HepG2 (cell line): ENCODE measurements around the gene CELF2. TPM values are rescaled to one million over a fixed set of nuclear protein-coding genes. Genes with fewer than 3 reads are reported as not detected.

Experiments
- ATAC-seq: fragments of 200-7000 bp; cut with Tn5 transposase; 3 replicates; pipeline ENCODE4 v1.9.1; 2020; ENCODE audit warnings: mild to moderate bottlenecking, moderate library complexity
- BruUV-seq: library from RNA; stranded (reverse); fragments of 400-500 nt; replicated peaks from 2 replicates; lab custom pipeline; 2021; lab: Mats Ljungman, UMichigan
- CTCF ChIA-PET: fragments of 300-600 bp; formaldehyde crosslinking; extraction: SDS; loops from one replicate; lab custom pipeline; 2021; ENCODE audit warnings: low total read pairs, inconsistent platforms, low intra/inter-chr PET ratio; lab: Yijun Ruan, JAX
- POLR2A ChIA-PET: fragments of 350-600 bp; sonication (Branson Sonifier 250); formaldehyde crosslinking; loops from one replicate; lab custom pipeline; 2020; ENCODE audit warnings: antibody characterized with exemption, inconsistent platforms; lab: Yijun Ruan, JAX
- DNase-seq: peaks from one replicate; pipeline ENCODE4 v3.0.0-alpha.2; 2015; ENCODE audit warnings: low spot score
- FAIRE-seq: peaks from 3 replicates; lab custom pipeline; 2011; peaks lifted over from hg19 to GRCh38; lab: Jason Lieb, UNC
- H2AFZ ChIP-seq: one replicate; pipeline ENCODE4 v1.6.1; 2011; ENCODE audit warnings: low read length, inconsistent platforms
- H3K27ac ChIP-seq: fragments of 300-600 bp; 3 replicates; pipeline ENCODE4 v1.8.0; 2011; ENCODE audit warnings: mixed run types, mild to moderate bottlenecking, mixed read lengths, low read length, inconsistent platforms; ENCODE audit not compliant: insufficient read depth; ENCODE audit errors: extremely low read length
- H3K27me3 ChIP-seq, 2 experiments: fragments of 200-600 bp in 1 of 2; 2 replicates in 1 of 2; 3 replicates in 1 of 2; pipeline versions ENCODE4 v1.6.0 to v1.8.0; 2011; ENCODE audit warnings: low read length in 2 of 2, mild to moderate bottlenecking in 2 of 2, moderate library complexity in 2 of 2, inconsistent platforms in 1 of 2; ENCODE audit not compliant: insufficient read depth in 2 of 2, control insufficient read depth in 1 of 2
- H3K36me3 ChIP-seq, 2 experiments: fragments of 200-600 bp in 1 of 2; replicated peaks in 1 of 2; 2 replicates in 1 of 2; 3 replicates in 1 of 2; pipeline versions ENCODE4 v1.5.1 to v1.8.0; 2011; ENCODE audit warnings: low read length in 2 of 2, inconsistent platforms in 1 of 2; ENCODE audit not compliant: insufficient read depth in 2 of 2, control insufficient read depth in 1 of 2
- H3K4me1 ChIP-seq: 2 replicates; pipeline ENCODE4 v1.5.1; 2012; ENCODE audit warnings: low read length, inconsistent platforms; ENCODE audit not compliant: insufficient read depth
- H3K4me2 ChIP-seq: 2 replicates; pipeline ENCODE4 v1.6.0; 2011; ENCODE audit warnings: low read depth, low read length, inconsistent platforms
- H3K4me3 ChIP-seq, 3 experiments: fragments of 200-600 bp in 1 of 3; sonication (generic), shearing (Covaris generic) in 1 of 3; replicated peaks in 1 of 3; 2 replicates each; pipeline ENCODE4 v1.5.1; 2011 to 2016; ENCODE audit warnings: low read length in 3 of 3, inconsistent platforms in 2 of 3, low read depth in 2 of 3, mild to moderate bottlenecking in 2 of 3, control low read depth in 1 of 3, mixed read lengths in 1 of 3; ENCODE audit not compliant: insufficient read depth in 1 of 3
- H3K79me2 ChIP-seq: one replicate; pipeline ENCODE4 v1.6.1; 2011; ENCODE audit warnings: low read length, inconsistent platforms; ENCODE audit not compliant: insufficient read depth
- H3K9ac ChIP-seq: 2 replicates; pipeline ENCODE4 v1.6.0; 2011; ENCODE audit warnings: mild to moderate bottlenecking, low read depth, low read length, inconsistent platforms; ENCODE audit not compliant: insufficient read depth
- H3K9me3 ChIP-seq: 2 replicates; pipeline ENCODE4 v1.5.1; 2012; ENCODE audit warnings: mild to moderate bottlenecking, low read length
- H4K20me1 ChIP-seq: 2 replicates; pipeline ENCODE4 v1.6.0; 2011; ENCODE audit warnings: inconsistent platforms, mild to moderate bottlenecking, low read length, moderate library complexity; ENCODE audit not compliant: insufficient read depth
- AHDC1 ChIP-seq: sonication (generic); formaldehyde crosslinking; IDR thresholded peaks from 2 replicates; pipeline ENCODE4 v1.5.1; 2020; ENCODE audit warnings: mild to moderate bottlenecking, missing genetic modification reagents, borderline replicate concordance
- ATRX ChIP-seq: sonication (generic); formaldehyde crosslinking; IDR thresholded peaks from 2 replicates; pipeline ENCODE4 v1.4.0; 2020; ENCODE audit warnings: missing genetic modification reagents, borderline replicate concordance
- GFI1 ChIP-seq: sonication (generic); formaldehyde crosslinking; IDR thresholded peaks from 2 replicates; pipeline ENCODE4 v1.5.0; 2020; ENCODE audit warnings: missing genetic modification reagents, mild to moderate bottlenecking, borderline replicate concordance
- JDP2 ChIP-seq: sonication (generic); formaldehyde crosslinking; IDR thresholded peaks from 2 replicates; pipeline ENCODE4 v1.8.1; 2022; ENCODE audit warnings: missing genetic modification reagents, borderline replicate concordance
- NR0B2 ChIP-seq: sonication (generic); formaldehyde crosslinking; IDR thresholded peaks from 2 replicates; pipeline ENCODE4 v1.4.0; 2020; ENCODE audit warnings: mild to moderate bottlenecking, missing genetic modification reagents
- POLR2G ChIP-seq: fragments of 200-400 bp; formaldehyde crosslinking; IDR thresholded peaks from 2 replicates; pipeline ENCODE4 v1.6.1; 2018; ENCODE audit warnings: mild to moderate bottlenecking, low read depth, low read length, moderate library complexity
- RNF2 ChIP-seq: fragments of 450-650 bp; conservative IDR thresholded peaks from 2 replicates; pipeline ENCODE4 v1.6.1; 2016; ENCODE audit warnings: low read depth
- TGIF2 ChIP-seq: IDR thresholded peaks from 2 replicates; pipeline ENCODE4 v1.6.1; 2016; ENCODE audit warnings: control low read depth, missing compliant biosample characterization
- TRIM24 ChIP-seq: sonication (generic); formaldehyde crosslinking; IDR thresholded peaks from 2 replicates; pipeline ENCODE4 v1.8.0; 2022; ENCODE audit warnings: mild to moderate bottlenecking, missing genetic modification reagents
- ZBTB33 ChIP-seq: sonication (generic); formaldehyde crosslinking; IDR thresholded peaks from 2 replicates; pipeline ENCODE4 v1.4.0; 2020; ENCODE audit warnings: missing genetic modification reagents
- ZC3H4 ChIP-seq: sonication (generic); formaldehyde crosslinking; IDR thresholded peaks from 2 replicates; pipeline ENCODE4 v1.4.0; 2020; ENCODE audit warnings: missing genetic modification reagents, borderline replicate concordance
- ZNF253 ChIP-seq: sonication (generic); formaldehyde crosslinking; IDR thresholded peaks from 2 replicates; pipeline ENCODE4 v1.8.0; 2022; ENCODE audit warnings: mild to moderate bottlenecking, missing genetic modification reagents, borderline replicate concordance
- ZNF589 ChIP-seq: sonication (generic); formaldehyde crosslinking; conservative IDR thresholded peaks from 2 replicates; pipeline ENCODE4 v1.8.0; 2022; ENCODE audit warnings: mild to moderate bottlenecking, moderate library complexity, missing genetic modification reagents
- ZNF639 ChIP-seq: conservative IDR thresholded peaks from 2 replicates; pipeline ENCODE4 v1.6.1; 2018; ENCODE audit warnings: missing genetic modification reagents
- ZNF674 ChIP-seq: sonication (generic); formaldehyde crosslinking; IDR thresholded peaks from 2 replicates; pipeline ENCODE4 v1.5.0; 2020; ENCODE audit warnings: low read depth, mild to moderate bottlenecking, missing genetic modification reagents
- WGBS: methylation state at CpG from one replicate; pipeline ENCODE4 v1.1.6; 2017; ENCODE audit warnings: low lambda C conversion rate; 5-methylcytosine and 5-hydroxymethylcytosine counted together
- in situ Hi-C: cut with HindIII; loops from 2 replicates; pipeline ENCODE4 v1.10.0; 2017; ENCODE audit warnings: low pct_unique_long_range_greater_than_20kb; ENCODE audit not compliant: extremely low pct_ligation_motif_present
- intact Hi-C: fragments of 100-400 bp; cut with micrococcal nuclease; formaldehyde crosslinking; loops from one replicate; pipeline ENCODE4 v1.10.0; 2022; ENCODE audit not compliant: unreplicated experiment
- polyA plus RNA-seq, 8 experiments: library from polyadenylated mRNA; depleted of rRNA in 3 of 8; stranded (reverse) in 7 of 8; unstranded in 1 of 8; fragments of >200 nt; fragmentation: Illumina TruSeq in 4 of 8; extraction: Trizol in 4 of 8; gene quantifications; 2 replicates each; pipeline versions ENCODE4 v1.2.1 to v1.2.3, GENCODE V29; 2011 to 2016; ENCODE audit warnings: low read depth in 4 of 8, missing spikeins in 1 of 8, mixed read lengths in 1 of 8; ENCODE audit not compliant: insufficient read depth in 1 of 8
- total RNA-seq, 5 experiments: library from RNA; depleted of rRNA; stranded (reverse); fragments of >200 nt; fragmentation: Illumina TruSeq; extraction: Trizol; gene quantifications; 2 replicates each; pipeline ENCODE4 v1.2.3, GENCODE V29; 2016; ENCODE audit warnings: low read depth in 1 of 5

The CELF2 gene
- total and polyA plus RNA-seq, 2 of the 13 experiments (the other 11 are each of a cell fraction or from before 2014, with no cell fraction given), result not detected

GRCh38 chr10:11381023-11381422 is 363.4 kb downstream of the CELF2 start:
- no peaks in the 10 kb centered on the region for H3K4me1 ChIP-seq
- FAIRE-seq (no peak), ATAC-seq (no peak), DNase-seq (no peak)
- no peaks in the 10 kb centered on the region for H4K20me1 ChIP-seq
- H3K79me2 ChIP-seq, result no peaks in the 10 kb centered on the region
- in situ Hi-C loops, result no loop called here
- no peak overlapping the region for H3K27ac ChIP-seq
- BruUV-seq, result no TSS peak
- H3K4me2 ChIP-seq, result no peak overlapping the region
- 0% methylated on average over 4 of the region's 7 CpGs for WGBS
- ChIA-PET CTCF (no interaction called here), POLR2A (no interaction called here)
- H3K36me3 ChIP-seq, result no peaks in the 10 kb centered on the region
- no peak overlapping the region for H3K4me3 ChIP-seq
- intact Hi-C loops, result no loop called here
- H3K27me3 ChIP-seq, result peaks cover 0 to 17% of the 10 kb centered on the region in 2 experiments; a peak in 2 of 5 replicates
- H3K9ac ChIP-seq, result no peak overlapping the region
- no peak overlapping the region for H2AFZ ChIP-seq
- no peaks in the 10 kb centered on the region for H3K9me3 ChIP-seq
- TF ChIP-seq ZNF253 (CRISPR knock-in tag) (no peak), ZNF639 (no peak), GFI1 (CRISPR knock-in tag) (no peak), ZBTB33 (CRISPR knock-in tag) (no peak), ZNF674 (no peak), ATRX (CRISPR knock-in tag) (no peak), POLR2G (no peak), RNF2 (no peak), TGIF2 (CRISPR knock-in tag) (no peak), AHDC1 (CRISPR knock-in tag) (no peak), JDP2 (CRISPR knock-in tag) (no peak), NR0B2 (CRISPR knock-in tag) (no peak), ZNF589 (CRISPR knock-in tag) (no peak), TRIM24 (CRISPR knock-in tag) (no peak), ZC3H4 (CRISPR knock-in tag) (no peak)
